Endothelial cell of umbilical vein (primary cell): ENCODE measurements around the gene NR1H2. TPM values are rescaled to one million over a fixed set of nuclear protein-coding genes. Genes with fewer than 3 reads are reported as not detected.

ENCODE experiments used
- BruUV-seq: library from RNA; stranded (reverse); fragments of 400-500 nt; replicated peaks from 2 replicates; lab custom pipeline; 2021; lab: Mats Ljungman, UMichigan
- CTCF ChIA-PET: fragments of 300-600, 350-600 bp; sonication (Branson Sonifier 250); formaldehyde crosslinking; loops from one replicate; lab custom pipeline; 2021; ENCODE audit warnings: antibody characterized with exemption, inconsistent platforms; lab: Charles Lee
- POLR2A ChIA-PET: fragments of 300-600, 350-600 bp; sonication (Branson Sonifier 250); formaldehyde crosslinking; loops from one replicate; lab custom pipeline; 2021; ENCODE audit warnings: antibody characterized with exemption, inconsistent platforms; lab: Charles Lee
- DNase-seq: peaks from one replicate; pipeline ENCODE4 v3.0.0-alpha.2; 2011; ENCODE audit warnings: low read depth, low spot score
- FAIRE-seq: peaks from 2 replicates; lab custom pipeline; 2011; peaks lifted over from hg19 to GRCh38; lab: Jason Lieb, UNC
- H2AFZ ChIP-seq: 2 replicates; pipeline ENCODE4 v1.6.0; 2012; ENCODE audit warnings: low read depth, low read length, control low read depth, inconsistent platforms
- H3K27ac ChIP-seq: 2 replicates; pipeline ENCODE4 v1.5.1; 2011; ENCODE audit warnings: low read depth, mild to moderate bottlenecking, control low read depth, low read length, moderate library complexity; ENCODE audit not compliant: insufficient read depth
- H3K27me3 ChIP-seq, 2 experiments: 2 replicates each; pipeline versions ENCODE4 v1.6.0 to v1.6.1; 2011; ENCODE audit warnings: low read length in 2 of 2, mixed read lengths in 1 of 2; ENCODE audit not compliant: control insufficient read depth in 2 of 2, insufficient read depth in 2 of 2
- H3K36me3 ChIP-seq, 2 experiments: 2 replicates in 1 of 2; 3 replicates in 1 of 2; pipeline ENCODE4 v1.5.1; 2011; ENCODE audit warnings: low read length in 2 of 2, mild to moderate bottlenecking in 1 of 2, moderate library complexity in 1 of 2; ENCODE audit not compliant: control insufficient read depth in 2 of 2, insufficient read depth in 2 of 2; ENCODE audit errors: extremely low read depth in 1 of 2
- H3K4me1 ChIP-seq: 3 replicates; pipeline ENCODE4 v1.5.1; 2011; ENCODE audit warnings: mild to moderate bottlenecking, low read length; ENCODE audit not compliant: control insufficient read depth, insufficient read depth; ENCODE audit errors: extremely low read depth
- H3K4me2 ChIP-seq: 2 replicates; pipeline ENCODE4 v1.6.1; 2011; ENCODE audit warnings: low read length, control low read depth, mixed read lengths; ENCODE audit not compliant: insufficient read depth
- H3K4me3 ChIP-seq, 3 experiments: fragments of 200-600 bp in 1 of 3; sonication (generic), shearing (Covaris generic) in 1 of 3; replicated peaks in 1 of 3; 2 replicates each; pipeline ENCODE4 v1.5.1; 2011 to 2016; ENCODE audit warnings: control low read depth in 3 of 3, low read length in 3 of 3, mild to moderate bottlenecking in 2 of 3, inconsistent platforms in 1 of 3, low read depth in 1 of 3, moderate library complexity in 1 of 3; ENCODE audit not compliant: insufficient read depth in 1 of 3
- H3K79me2 ChIP-seq: 2 replicates; pipeline ENCODE4 v1.6.0; 2012; ENCODE audit warnings: low read length, inconsistent platforms; ENCODE audit not compliant: control insufficient read depth, insufficient read depth
- H3K9ac ChIP-seq: replicated peaks from 2 replicates; pipeline ENCODE3; 2011; ENCODE audit warnings: low read length, control low read depth; ENCODE audit not compliant: insufficient read depth; ENCODE audit errors: extremely low read depth
- H3K9me1 ChIP-seq: replicated peaks from 3 replicates; pipeline ENCODE4 v1.6.0; 2011; ENCODE audit warnings: mild to moderate bottlenecking, low read length; ENCODE audit not compliant: control insufficient read depth, insufficient read depth; ENCODE audit errors: extremely low read depth
- H3K9me3 ChIP-seq: replicated peaks from 2 replicates; pipeline ENCODE4 v1.5.1; 2012; ENCODE audit warnings: low read length, inconsistent platforms; ENCODE audit not compliant: control insufficient read depth, insufficient read depth
- H4K20me1 ChIP-seq: replicated peaks from 2 replicates; pipeline ENCODE3; 2011; ENCODE audit warnings: mild to moderate bottlenecking, low read length; ENCODE audit not compliant: control insufficient read depth, insufficient read depth; ENCODE audit errors: extremely low read depth
- EZH2 ChIP-seq: IDR thresholded peaks from 2 replicates; pipeline ENCODE4 v1.6.1; 2012; ENCODE audit warnings: borderline replicate concordance, low read depth, mild to moderate bottlenecking, moderate library complexity, low read length, inconsistent platforms; ENCODE audit not compliant: severe bottlenecking
- FOS ChIP-seq: IDR thresholded peaks from 2 replicates; pipeline ENCODE4 v1.6.1; 2011; ENCODE audit warnings: mild to moderate bottlenecking, low read length, moderate library complexity, borderline replicate concordance; ENCODE audit not compliant: insufficient read depth
- GATA2 ChIP-seq: IDR thresholded peaks from 2 replicates; pipeline ENCODE4 v1.7.0; 2011; ENCODE audit warnings: low read depth, mild to moderate bottlenecking, moderate library complexity, mixed read lengths, low read length; ENCODE audit not compliant: insufficient read length, insufficient read depth
- JUN ChIP-seq: IDR thresholded peaks from 2 replicates; pipeline ENCODE4 v1.6.1; 2011; ENCODE audit warnings: borderline replicate concordance, low read depth; ENCODE audit not compliant: insufficient read length, insufficient read depth
- MYC ChIP-seq: IDR thresholded peaks from one replicate; pipeline ENCODE4 v1.6.1; 2011; ENCODE audit warnings: mild to moderate bottlenecking, low read depth, low read length
- POLR2A ChIP-seq: IDR thresholded peaks from 2 replicates; pipeline ENCODE4 v1.6.1; 2012; ENCODE audit warnings: low read depth, mild to moderate bottlenecking, control low read depth, low read length
- POLR2AphosphoS5 ChIP-seq: IDR thresholded peaks from 2 replicates; pipeline ENCODE4 v1.6.1; 2012; ENCODE audit warnings: low read depth, mild to moderate bottlenecking, control low read depth, low read length, moderate library complexity; ENCODE audit not compliant: insufficient read depth
- dilution Hi-C: fragments of 300-500 bp; cut with MboI; formaldehyde crosslinking; loops from one replicate; pipeline ENCODE4 v1.15.0; 2019; ENCODE audit warnings: low sequenced_read_pairs; ENCODE audit not compliant: extremely low pct_ligation_motif_present
- intact Hi-C: fragments of 100-400 bp; cut with micrococcal nuclease; formaldehyde crosslinking; loops from one replicate; pipeline ENCODE4 v1.10.0; 2022
- polyA plus RNA-seq, 4 experiments: library from polyadenylated mRNA; depleted of rRNA in 3 of 4; stranded (reverse) in 3 of 4; unstranded in 1 of 4; fragments of >200 nt; gene quantifications; 2 replicates each; pipeline versions ENCODE4 v1.2.1 to v1.2.3, GENCODE V29; 2011 to 2012; ENCODE audit warnings: missing spikeins in 1 of 4
- total RNA-seq: library from RNA; stranded (reverse); gene quantifications from 2 replicates; pipeline ENCODE4 v1.2.3, GENCODE V29; 2021
- TF ChIP-seq, protein P1 (sequence below), 2 donors: IDR thresholded peaks; 1 replicate in 1 of 2; 2 replicates in 1 of 2; pipeline ENCODE4 v1.5.1; 2011; ENCODE audit warnings: low read length in 2 of 2, mild to moderate bottlenecking in 2 of 2, moderate library complexity in 2 of 2, control low read depth in 1 of 2, inconsistent platforms in 1 of 2, low read depth in 1 of 2; ENCODE audit not compliant: insufficient read depth in 1 of 2; ENCODE audit errors: extremely low read depth in 1 of 2
- TF ChIP-seq, protein P2 (sequence below): IDR thresholded peaks from 2 replicates; pipeline ENCODE4 v1.6.1; 2011; ENCODE audit not compliant: insufficient read depth, insufficient read length

NR1H2 gene
- total and polyA plus RNA-seq, 2 donors (not counting 3 experiments of a cell fraction or from before 2014, with no cell fraction given) = 46.7 to 48.4 TPM

DNA sequence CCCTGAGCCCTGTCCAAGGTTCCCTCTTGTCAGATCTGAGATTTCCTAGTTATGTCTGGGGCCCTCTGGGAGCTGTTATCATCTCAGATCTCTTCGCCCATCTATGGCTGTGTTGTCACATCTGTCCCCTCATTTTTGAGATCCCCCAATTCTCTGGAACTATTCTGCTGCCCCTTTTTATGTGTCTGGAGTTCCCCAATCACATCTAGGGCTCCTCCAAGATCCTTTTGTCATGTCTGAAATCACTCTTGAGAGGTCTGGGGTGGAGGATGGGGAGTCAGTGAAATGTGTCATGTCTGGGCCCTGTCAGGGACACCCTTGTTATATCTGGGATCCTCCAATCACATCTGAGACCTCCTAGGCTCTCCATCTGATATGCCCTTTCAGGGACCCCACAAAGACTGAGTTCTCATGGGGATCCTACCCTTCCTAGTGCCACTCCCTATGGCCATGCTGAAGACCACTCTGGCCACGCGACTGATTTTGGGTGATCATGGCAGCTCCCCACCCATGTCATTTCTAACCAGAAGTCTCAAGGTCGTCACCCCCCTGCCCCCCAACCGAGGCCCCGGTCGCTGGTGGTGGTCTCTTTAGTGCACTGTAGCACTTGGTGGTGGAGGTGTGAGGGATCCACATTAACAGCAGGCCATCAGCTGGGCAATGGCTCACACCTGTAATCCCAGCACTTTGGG, 52.7 kb downstream of the NR1H2 start:
- H3K27me3 ChIP-seq = peaks cover 4 to 13% of the 10 kb centered on the region in 2 experiments
- no TSS peak for BruUV-seq
- H3K27ac ChIP-seq = no peak overlapping the region
- no peak for DNase-seq
- ChIA-PET CTCF (interaction anchor here (0.6 kb wide), 1 partner anchor 32 kb away, joined by 3 read pairs; no protein-coding TSS in a partner anchor), POLR2A (no interaction called here)
- no peaks in the 10 kb centered on the region for H4K20me1 ChIP-seq
- H3K4me1 ChIP-seq = peaks cover 6% of the 10 kb centered on the region
- no peaks in the 10 kb centered on the region for H3K79me2 ChIP-seq
- no peak overlapping the region for H2AFZ ChIP-seq
- H3K9me3 ChIP-seq = no peaks in the 10 kb centered on the region
- dilution Hi-C loops = no loop called here
- H3K4me3 ChIP-seq = no peak overlapping the region
- no peaks in the 10 kb centered on the region for H3K36me3 ChIP-seq
- H3K9me1 ChIP-seq = no peaks in the 10 kb centered on the region
- intact Hi-C loops = no loop called here
- TF ChIP-seq MYC (no peak), EZH2 (no peak), FOS (no peak), GATA2 (no peak), JUN (no peak), POLR2AphosphoS5 (no peak), POLR2A (no peak)
- TF ChIP-seq, protein P1, sequence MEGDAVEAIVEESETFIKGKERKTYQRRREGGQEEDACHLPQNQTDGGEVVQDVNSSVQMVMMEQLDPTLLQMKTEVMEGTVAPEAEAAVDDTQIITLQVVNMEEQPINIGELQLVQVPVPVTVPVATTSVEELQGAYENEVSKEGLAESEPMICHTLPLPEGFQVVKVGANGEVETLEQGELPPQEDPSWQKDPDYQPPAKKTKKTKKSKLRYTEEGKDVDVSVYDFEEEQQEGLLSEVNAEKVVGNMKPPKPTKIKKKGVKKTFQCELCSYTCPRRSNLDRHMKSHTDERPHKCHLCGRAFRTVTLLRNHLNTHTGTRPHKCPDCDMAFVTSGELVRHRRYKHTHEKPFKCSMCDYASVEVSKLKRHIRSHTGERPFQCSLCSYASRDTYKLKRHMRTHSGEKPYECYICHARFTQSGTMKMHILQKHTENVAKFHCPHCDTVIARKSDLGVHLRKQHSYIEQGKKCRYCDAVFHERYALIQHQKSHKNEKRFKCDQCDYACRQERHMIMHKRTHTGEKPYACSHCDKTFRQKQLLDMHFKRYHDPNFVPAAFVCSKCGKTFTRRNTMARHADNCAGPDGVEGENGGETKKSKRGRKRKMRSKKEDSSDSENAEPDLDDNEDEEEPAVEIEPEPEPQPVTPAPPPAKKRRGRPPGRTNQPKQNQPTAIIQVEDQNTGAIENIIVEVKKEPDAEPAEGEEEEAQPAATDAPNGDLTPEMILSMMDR (IDR thresholded peaks at IDR 0.05; ENCODE audit: extremely low read depth in 1 of 2, insufficient read depth in 1 of 2, low read depth in 1 of 2, low read length in 2 of 2) = no peak
- TF ChIP-seq, protein P2, sequence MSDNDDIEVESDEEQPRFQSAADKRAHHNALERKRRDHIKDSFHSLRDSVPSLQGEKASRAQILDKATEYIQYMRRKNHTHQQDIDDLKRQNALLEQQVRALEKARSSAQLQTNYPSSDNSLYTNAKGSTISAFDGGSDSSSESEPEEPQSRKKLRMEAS = no peak
- H3K4me2 ChIP-seq = no peak overlapping the region
- FAIRE-seq = no peak
- no peak overlapping the region for H3K9ac ChIP-seq
